Cerebellar nuclear complex (tissue), 1 donor: ENCODE measurements around the gene LRRC26.
A peak's percentile ranks its signal among the peaks of the same experiment; 100 is the strongest.

Source experiments
- DNase-seq, 2 experiments: peaks; one replicate each; lab custom pipeline; 2025; lab: John Stamatoyannopoulos, UW

Gene LRRC26

GRCh38 chr9:137183980-137184595 lies 14.2 kb upstream of the LRRC26 start:
- no peak for DNase-seq

- DNase-seq: no peak
These were observed 13.0 kb upstream of the LRRC26 start for GRCh38 chr9:137182836-137183235.

DNA sequence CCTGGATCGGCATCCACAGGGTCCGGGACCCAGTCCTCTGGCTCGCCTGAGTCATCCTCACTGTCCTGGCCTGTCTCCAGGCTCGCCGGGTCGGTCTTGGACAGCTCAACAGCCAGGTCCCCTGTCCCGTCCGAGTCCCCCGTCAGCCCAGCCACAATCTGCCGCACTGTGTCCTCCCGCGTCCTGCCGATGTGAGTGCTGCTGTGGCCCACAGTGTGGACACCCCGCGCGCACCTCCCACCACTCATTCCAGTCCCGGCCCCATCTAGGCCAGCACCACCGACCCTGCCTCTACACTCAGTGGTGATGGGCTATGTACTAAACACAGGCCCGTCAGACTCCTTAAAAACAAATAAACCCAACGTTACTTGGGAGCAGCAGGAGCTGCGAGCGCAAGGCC lies 11.8 kb upstream of the LRRC26 start:
- DNase-seq: no peak

GRCh38 chr9:137180491-137180890 lies 10.6 kb upstream of the LRRC26 start:
- no peak for DNase-seq

- no peak for DNase-seq
These were observed 9.9 kb upstream of the LRRC26 start for GRCh38 chr9:137179761-137180160.

DNA sequence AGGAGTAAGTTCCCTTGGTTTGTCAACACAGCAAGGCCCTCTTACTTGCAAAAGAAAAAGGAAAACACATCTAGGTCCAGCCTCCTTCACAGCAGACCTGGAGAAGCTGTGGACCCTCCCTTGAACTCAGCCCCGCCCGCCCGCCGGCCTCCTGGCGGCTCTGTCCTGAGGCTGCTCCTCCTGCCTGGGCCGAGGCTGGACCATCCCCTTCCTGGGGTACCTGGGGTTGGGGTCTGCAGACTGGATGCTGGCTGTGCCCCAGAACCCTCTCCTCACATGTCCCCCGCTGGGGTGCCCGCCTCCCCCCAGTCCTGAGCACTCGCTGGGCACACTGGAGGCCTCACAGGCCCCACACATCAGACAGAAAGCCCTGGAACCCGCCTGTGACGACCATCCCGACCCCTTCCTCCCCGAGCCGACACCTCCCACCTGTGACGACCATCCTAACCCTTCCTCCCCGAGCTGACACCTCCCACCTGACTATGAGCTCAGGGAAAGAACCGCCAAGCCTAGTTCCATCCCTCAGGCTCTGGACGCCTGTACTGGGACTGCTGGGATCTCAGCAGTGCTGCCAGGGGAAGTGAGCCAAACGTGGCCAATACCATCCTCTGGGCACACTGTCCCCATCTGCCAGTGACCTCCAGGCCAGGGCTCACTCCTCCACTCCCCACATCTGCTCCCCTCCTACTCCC lies 9.2 kb upstream of the LRRC26 start:
- DNase-seq: no peak

DNA sequence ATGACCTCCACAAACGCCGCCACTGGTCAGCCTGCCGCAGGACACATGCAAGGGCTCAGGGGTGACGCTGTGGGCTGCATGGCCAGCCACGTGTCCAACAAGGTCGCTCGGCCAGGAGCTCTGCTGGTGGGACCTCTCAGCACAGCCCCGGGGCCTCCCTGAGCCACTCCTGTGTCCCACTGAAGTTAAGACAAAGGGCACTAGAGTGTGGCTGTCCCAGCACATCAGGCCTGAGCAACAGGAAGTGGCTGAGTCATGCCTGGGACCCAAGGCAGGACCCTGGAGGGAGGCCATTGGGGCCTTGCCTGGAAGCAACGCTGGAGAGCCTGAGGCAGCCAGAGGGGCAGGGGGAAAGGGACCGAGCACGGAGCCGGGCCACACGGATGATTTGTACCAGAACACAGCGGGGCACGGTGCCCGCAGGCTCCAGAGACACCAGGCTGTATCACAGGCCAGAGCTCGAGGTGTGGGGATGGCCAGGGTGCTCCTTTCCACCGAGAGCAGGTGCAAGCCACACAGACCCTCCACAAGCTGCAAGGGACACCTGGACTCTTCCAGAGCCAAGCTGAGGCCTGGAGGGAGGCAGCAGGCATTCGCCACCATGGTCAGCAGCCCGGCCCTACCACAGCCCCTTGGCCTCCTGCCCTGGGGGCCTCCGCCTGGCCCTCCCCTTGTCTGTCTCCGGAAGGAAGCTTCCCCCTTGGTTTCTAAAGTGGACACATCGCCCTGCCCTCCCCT lies 8.5 kb upstream of the LRRC26 start:
- DNase-seq: no peak

GRCh38 chr9:137176302-137177182 lies 6.7 kb upstream of the LRRC26 start:
- peak in 1 of 2 experiments; percentile 38 for DNase-seq

DNA sequence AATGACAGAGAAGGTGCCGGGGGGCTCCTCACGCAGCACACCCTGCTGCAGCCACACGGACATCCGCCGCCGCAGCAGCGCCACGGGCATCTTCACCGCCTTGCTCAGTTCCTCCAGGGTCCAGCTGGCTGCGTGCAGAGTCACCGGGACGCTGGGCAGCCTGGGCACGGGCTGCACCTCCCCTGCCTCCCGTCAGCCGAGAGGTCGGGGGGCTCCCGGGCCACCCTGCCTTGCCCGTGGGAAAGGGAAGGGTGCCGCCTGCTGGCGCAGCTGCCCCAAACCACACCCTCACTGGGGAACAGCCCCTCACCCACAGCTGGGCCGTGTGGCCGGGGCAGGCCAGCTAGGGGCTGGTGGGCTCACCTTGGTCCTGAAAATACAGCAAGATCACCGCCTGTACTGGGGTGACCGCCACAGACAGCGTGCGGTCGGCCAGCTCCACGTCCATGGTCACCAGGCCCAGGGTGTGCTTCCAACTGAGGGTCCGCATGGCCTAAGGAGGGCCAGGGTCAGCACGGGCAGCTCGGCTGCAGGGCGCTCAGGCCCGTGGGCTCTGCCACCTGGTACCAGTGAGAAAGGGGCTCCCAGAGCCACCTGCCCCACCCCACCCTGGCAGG lies 5.6 kb upstream of the LRRC26 start:
- DNase-seq: no peak

GRCh38 chr9:137174722-137175293 lies 5.0 kb upstream of the LRRC26 start:
- DNase-seq: no peak

DNA sequence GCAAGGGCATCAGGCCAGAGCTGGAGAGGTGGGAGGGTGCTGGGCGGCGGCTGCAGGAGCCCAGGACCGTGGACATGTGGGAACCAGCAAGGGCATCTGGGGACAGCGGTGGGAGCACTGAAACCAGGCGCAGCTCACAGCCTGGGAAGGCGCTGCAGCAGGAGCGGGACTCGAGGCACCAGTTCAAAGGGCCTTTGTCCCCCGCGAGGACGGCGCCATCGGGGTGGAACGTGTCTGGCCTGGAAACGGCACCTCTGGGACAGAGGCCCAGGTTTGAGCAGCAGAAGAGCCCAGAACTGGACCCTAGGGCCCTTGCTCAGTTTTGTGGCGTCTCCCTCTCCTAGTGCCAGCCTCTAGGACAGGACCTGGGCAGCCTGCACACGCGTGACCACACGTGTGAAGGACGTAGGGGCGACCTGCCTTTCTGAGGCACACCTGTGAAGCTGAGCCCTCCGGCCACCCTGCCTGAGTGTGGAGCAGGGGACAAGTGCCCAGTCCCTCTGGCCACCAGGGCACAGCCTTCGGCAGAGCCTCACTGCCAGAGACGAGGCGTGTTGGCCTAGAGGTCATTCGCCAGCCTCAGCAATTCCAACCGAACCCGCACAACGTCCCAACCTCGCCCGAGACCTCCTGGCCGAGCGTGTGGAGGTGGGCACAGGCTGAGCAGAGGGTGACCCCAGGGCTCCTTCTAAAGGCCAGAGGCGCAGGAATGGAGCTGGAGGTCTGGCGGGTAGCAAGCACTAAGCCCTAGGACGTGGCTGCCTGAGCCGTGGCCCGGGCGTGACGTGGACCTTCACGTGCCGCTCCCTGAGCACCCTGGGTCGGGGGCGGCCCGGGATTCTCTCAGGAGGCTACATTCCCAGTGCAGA lies 4.2 kb upstream of the LRRC26 start:
- DNase-seq: no peak

DNA sequence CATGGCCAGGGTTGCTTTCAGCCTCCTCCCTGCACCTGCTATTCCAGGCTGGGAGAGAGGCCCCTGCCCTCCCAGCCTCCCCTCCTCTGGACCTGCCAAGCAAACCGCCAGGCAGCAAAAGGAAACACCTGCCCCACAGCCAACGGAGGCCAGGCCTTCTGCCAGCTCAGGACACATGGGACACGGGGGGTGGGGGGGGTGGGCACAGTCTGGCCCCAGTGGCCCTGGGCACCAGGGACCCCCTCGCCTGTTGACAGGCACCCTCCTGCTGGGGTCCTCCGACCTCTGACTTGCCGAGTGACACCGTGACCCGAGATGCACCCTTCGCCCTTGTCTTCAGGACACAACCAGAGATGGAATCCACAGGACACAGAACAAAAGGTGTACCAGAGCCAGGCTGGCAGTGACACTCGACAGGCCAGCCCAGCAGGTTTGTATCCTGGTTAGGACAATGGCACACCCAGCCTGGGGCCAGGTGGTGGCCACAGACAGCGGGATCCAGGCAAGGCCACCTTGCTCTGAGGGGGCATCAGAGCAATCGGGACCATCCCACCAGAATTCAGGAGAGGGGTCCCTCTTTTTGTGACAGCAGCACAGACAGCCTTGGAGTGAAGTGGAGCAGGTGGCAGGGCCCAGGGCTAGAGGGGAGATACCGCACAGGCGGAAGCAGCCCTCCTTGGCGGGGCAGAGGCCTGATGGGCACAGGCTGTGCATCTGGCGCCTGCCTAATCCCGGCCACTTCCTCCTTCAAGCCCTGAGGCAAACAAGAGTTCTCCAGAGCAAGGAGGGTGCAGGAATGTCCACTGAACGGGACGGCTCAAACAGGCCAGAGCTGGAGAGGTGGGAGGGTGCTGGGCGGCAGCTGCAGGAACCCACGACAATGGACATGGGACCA lies 3.3 kb upstream of the LRRC26 start:
- no peak for DNase-seq

- no peak for DNase-seq
These were observed 1.5 kb upstream of the LRRC26 start for GRCh38 chr9:137171149-137171900.

DNA sequence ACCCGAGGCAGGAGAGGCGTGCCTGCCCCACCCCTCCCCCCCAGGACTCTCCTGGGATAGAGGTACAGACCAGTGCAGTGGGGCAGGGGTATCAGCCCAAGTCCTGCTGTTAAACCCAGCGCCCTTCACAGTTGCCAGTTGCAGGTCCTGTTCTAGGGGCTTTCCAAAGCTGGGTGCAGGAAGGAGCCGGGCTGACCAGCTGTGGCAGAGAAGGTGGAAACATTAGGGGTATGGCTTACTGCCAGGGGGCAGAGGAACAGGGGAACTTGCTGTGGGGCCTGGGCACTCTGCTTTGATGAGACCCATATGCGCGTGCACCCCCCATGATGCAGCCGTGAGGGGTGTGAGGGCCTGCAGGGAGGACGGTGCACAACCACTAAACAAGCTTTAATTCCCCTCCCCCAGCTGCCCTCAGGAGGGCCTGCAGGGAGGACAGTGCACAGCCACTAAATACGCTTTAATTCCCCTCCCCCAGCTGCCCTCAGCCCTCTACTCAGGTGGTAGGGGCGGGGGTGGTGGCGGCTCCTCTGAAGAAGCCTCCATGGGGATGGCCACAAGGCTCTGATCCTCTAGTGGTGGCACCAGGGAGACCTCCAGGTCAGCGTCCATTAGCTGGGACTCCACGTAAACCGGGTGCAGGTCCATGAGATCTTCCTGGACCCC lies 766 bp upstream of the LRRC26 start:
- no peak for DNase-seq

GRCh38 chr9:137168904-137169856 lies 671 bp downstream of the LRRC26 start:
- DNase-seq: peak in 1 of 2 experiments; percentile 26

GRCh38 chr9:137168573-137168903 lies 1.3 kb downstream of the LRRC26 start:
- DNase-seq: no peak
